ENCODE data around the gene ZNF433. TPM values are rescaled to one million over a fixed set of nuclear protein-coding genes. Genes with fewer than 3 reads are reported as not detected.
"Not testable (repeated sequence)": the region's sequence is repeated elsewhere in the genome, so short reads cannot be mapped to it uniquely, and the experiment has no call there.

Gene ZNF433
- 16.5 to 20.6 TPM (median 16.5 TPM) in 3 replicates for total RNA-seq

GRCh38 chr19:12035220-12036172 is at the start of gene ZNF433:
ZNF433 (minus strand) TSS chr19:12035679; CDS start chr19:12035539, 140 bp downstream.
- H3K4me1 Mint-ChIP-seq: peaks cover 16% of the 10 kb centered on the region
- peak within 1 kb of the TSS; percentile 98 for H3K27ac Mint-ChIP-seq
- peak; percentile 90 to 96 for DNase-seq (ENCODE audit: low spot score in 2 of 2, unreplicated experiment in 2 of 2)
- peak within 1 kb of the TSS; percentile 95 for H3K4me3 Mint-ChIP-seq
- H3K36me3 Mint-ChIP-seq: peaks cover 22% of the 10 kb centered on the region
- no peaks in the 10 kb centered on the region for H3K27me3 Mint-ChIP-seq (ENCODE audit: low read depth)
- peaks cover 6% of the 10 kb centered on the region for H3K9me3 Mint-ChIP-seq
- no peak for TF ChIP-seq CTCF (IDR thresholded peaks at IDR 0.05; ENCODE audit: unreplicated experiment)

- Mint-ChIP-seq H3K9me3 (peaks cover 49% of the 10 kb centered on the region), H3K36me3 (peaks cover 49% of the 10 kb centered on the region)
- H3K4me3 Mint-ChIP-seq; DNase-seq (ENCODE audit: low spot score in 2 of 2, unreplicated experiment in 2 of 2); H3K27ac Mint-ChIP-seq; H3K27me3 Mint-ChIP-seq (ENCODE audit: low read depth); H3K4me1 Mint-ChIP-seq: not testable (repeated sequence)
These were observed 47.9 kb upstream of the ZNF433 start for GRCh38 chr19:12083336-12083735.

- no peaks in the 10 kb centered on the region for H3K4me1 Mint-ChIP-seq
- DNase-seq (ENCODE audit: low spot score in 2 of 2, unreplicated experiment in 2 of 2): no peak
- no peak overlapping the region for H3K27ac Mint-ChIP-seq
- H3K9me3 Mint-ChIP-seq: peaks cover 60% of the 10 kb centered on the region
- H3K4me3 Mint-ChIP-seq: no peak overlapping the region
- no peaks in the 10 kb centered on the region for H3K27me3 Mint-ChIP-seq (ENCODE audit: low read depth)
- H3K36me3 Mint-ChIP-seq: peaks cover 75% of the 10 kb centered on the region
- TF ChIP-seq CTCF (IDR thresholded peaks at IDR 0.05; ENCODE audit: unreplicated experiment): no peak
These were observed 41.9 kb upstream of the ZNF433 start for GRCh38 chr19:12077375-12077774.

- Mint-ChIP-seq H3K9me3 (peaks cover 57% of the 10 kb centered on the region), H3K36me3 (peaks cover 73% of the 10 kb centered on the region)
- DNase-seq (ENCODE audit: low spot score in 2 of 2, unreplicated experiment in 2 of 2); H3K27ac Mint-ChIP-seq; H3K27me3 Mint-ChIP-seq (ENCODE audit: low read depth); H3K4me3 Mint-ChIP-seq; H3K4me1 Mint-ChIP-seq: not testable (repeated sequence)
These were observed 40.9 kb upstream of the ZNF433 start for GRCh38 chr19:12076331-12076730.

- Mint-ChIP-seq H3K9me3 (peaks cover 58% of the 10 kb centered on the region), H3K27ac (no peak overlapping the region), H3K27me3 (ENCODE audit: low read depth) (no peaks in the 10 kb centered on the region), H3K36me3 (peaks cover 74% of the 10 kb centered on the region), H3K4me3 (no peak overlapping the region), H3K4me1 (no peaks in the 10 kb centered on the region)
- TF ChIP-seq CTCF (IDR thresholded peaks at IDR 0.05; ENCODE audit: unreplicated experiment): no peak
- DNase-seq (ENCODE audit: low spot score in 2 of 2, unreplicated experiment in 2 of 2): no peak
These were observed 40.2 kb upstream of the ZNF433 start for GRCh38 chr19:12075538-12076139.

- H3K27ac Mint-ChIP-seq: peak within 1 kb of the TSS; percentile 84
- peak; percentile 62 to 83 for DNase-seq (ENCODE audit: low spot score in 2 of 2, unreplicated experiment in 2 of 2)
These were observed 29.4 kb upstream of the ZNF433 start, which contains the start of gene ZNF844 for GRCh38 chr19:12064590-12065538. ZNF844 (plus strand) TSS chr19:12064731; CDS start chr19:12064874, 143 bp downstream.

More at GRCh38 chr19:12064590-12065538, 29.4 kb upstream of the ZNF433 start, which contains the start of gene ZNF844:
- H3K4me1 Mint-ChIP-seq: peaks cover 2% of the 10 kb centered on the region
- H3K27me3 Mint-ChIP-seq (ENCODE audit: low read depth): no peaks in the 10 kb centered on the region
- H3K36me3 Mint-ChIP-seq: peaks cover 20% of the 10 kb centered on the region
- H3K4me3 Mint-ChIP-seq: peak within 1 kb of the TSS; percentile 87
- TF ChIP-seq CTCF (IDR thresholded peaks at IDR 0.05; ENCODE audit: unreplicated experiment): no peak
- peaks cover 3% of the 10 kb centered on the region for H3K9me3 Mint-ChIP-seq
